HG02943 (cell line): Measurements from ENCODE around the gene LZTS3.
A peak's percentile ranks its signal among the peaks of the same experiment; 100 is the strongest.
"Not testable (repeated sequence)": the region's sequence is repeated elsewhere in the genome, so short reads cannot be mapped to it uniquely, and the experiment has no call there.

Experiments
- ATAC-seq: cut with Tn5 transposase; IDR thresholded peaks from one replicate; pipeline ENCODE4 v1.9.1; 2021; ENCODE audit warnings: mild to moderate bottlenecking, low read depth, moderate library complexity; ENCODE audit not compliant: unreplicated experiment

Gene LZTS3

DNA sequence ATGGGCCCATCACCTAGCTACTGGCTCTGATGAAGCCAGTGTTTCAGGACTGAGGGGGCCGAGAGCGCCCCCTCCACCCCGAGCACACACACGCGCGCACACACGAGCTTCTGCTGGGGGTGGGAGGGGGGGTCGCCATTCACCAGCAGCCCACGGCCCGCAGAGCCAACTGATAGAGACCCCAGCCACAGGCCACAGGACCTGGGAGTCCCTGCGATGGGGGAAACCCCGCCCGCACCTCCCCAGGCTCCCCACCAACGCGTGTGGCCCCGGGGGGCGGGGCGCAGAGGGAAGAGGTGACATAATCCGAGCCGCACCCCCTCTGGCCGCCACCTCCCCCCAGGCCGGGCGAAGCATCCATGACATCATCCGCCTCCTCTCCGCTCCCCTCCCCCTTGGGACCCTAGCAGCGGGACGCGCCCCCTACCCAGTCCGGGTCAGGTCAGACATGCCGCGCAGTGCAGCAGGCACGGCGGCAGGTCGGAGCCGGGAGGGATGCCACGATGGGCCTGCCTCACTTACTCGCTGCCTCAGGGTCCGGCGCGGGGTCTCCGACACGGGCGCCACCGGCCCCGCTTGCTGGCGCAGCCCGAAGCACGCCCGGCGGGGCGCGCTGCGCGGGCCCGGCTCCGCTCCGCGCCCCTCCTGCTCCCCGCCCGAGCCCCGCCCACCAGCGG, at the start of gene LZTS3:
Gene LZTS3, minus strand, starts transcription at position 617 of the 677 bp plus-strand sequence. CDS start 6,386 bp downstream, outside the sequence.
- peak; percentile 89 for ATAC-seq

DNA sequence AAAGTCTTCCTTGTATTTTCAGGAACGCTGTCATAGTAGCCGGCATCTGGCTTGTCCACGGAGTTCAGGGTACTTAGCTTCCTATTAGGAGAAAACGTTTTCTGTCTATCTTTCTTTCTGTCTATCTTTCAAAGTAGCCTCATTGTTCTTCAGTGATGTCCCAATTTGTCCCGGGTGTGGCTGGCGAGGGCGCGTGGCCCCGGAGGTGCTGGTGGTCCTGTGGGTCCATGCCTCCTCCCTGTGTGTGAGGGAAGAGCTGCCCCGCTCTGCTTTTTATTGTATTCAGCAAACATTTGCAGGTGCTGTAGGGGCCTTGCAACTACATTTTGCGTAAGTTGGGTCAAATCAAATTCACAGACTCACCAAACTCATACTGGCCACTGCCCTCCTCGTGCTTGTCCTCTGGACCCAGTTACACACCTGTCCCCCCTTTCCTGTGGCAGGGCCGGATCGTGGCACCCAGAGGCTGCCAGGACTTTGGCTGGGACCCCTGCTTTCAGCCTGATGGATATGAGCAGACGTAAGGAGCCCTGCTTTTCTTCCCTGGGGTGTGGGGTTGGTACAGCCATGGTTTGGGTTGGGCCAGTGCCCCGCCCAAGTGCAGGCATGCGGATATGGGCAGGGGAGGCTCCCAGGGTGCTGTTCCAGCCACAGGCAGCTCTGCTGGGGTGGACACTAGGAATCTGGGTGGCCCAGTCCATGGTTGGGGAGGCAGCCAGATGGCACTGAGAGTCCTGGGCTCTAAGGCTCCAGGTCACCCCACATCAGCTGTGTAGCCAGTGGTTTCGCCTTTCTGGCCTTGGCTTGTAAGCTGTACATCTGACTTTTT, 48.3 kb upstream of the LZTS3 start:
- no peak for ATAC-seq

DNA sequence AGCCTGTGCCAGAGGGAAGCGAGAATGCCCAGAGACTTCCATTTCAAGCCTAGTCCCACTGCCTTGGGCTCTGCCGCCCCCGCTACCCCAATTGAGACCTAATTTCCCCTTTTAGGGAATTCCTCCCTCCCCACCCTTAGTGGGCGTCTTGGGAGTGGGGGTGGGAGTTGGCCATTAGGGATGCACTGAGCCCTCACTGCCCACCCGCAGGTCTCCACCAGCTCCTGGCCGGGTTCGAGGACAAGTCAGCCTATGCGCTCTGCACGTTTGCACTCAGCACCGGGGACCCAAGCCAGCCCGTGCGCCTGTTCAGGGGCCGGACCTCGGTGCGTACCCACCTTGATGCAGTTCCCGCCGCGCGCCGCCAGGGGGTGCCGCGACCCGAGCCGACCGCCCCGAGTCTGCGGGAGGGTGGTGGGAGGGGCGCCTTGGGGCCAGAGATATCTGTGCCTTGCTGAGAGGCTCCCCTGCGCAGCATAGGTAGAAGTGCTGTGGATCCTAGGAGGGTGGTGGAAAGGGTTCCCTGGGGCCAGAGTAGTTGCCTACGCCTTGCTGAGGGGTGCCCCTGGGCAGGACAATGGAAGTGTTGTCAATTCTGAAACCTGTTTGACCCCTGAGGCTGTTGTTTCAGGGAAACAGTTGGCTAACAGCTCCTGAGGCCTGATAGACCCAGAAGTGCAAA, 45.1 kb upstream of the LZTS3 start:
- peak; percentile 52 for ATAC-seq

DNA sequence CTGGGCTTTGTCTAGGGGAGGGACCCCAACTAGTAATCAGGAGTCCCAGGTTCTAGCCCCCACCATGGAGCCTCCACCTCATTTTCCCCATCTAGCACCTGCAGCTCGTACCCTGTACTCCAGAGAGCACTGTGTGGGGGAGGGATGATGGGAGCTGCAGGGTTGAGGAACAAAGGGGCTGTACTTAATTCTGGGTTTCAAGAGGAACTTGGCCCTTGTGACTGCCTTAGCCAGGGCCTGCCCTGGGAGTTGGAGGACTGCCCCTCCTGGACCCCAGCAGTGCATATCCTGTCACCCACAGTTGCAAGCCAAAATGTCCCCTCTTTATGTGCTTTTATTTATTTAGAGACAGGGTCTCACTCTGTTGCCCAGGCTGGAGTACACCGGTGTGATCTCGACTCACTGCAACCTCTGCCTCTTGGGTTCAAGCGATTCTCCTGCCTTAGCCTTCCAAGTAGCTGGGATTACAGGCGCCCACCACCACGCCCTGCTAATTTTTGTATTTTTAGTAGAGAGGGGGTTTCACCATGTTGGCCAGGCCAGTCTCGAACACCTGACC, 42.1 kb upstream of the LZTS3 start:
- ATAC-seq = not testable (repeated sequence)

DNA sequence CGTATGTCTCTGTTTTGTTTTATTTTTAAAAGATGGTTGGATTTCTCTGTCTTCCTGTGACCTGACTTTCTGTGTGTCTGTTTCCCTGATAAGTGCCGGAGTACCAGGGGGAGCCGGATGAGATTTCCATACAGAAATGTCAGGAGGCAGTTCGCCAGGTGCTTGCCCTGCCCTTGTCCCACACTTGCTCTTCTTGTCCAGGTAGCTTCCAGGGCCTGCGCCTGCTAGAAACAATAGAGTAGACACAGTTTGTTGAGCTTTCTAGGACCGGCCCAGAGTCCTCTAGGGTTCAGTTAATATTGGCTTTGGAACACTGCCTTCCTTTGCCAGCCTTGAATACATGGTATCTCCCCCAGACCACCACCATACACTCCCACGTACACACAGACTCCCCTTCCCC, 39.9 kb upstream of the LZTS3 start:
- ATAC-seq = no peak

DNA sequence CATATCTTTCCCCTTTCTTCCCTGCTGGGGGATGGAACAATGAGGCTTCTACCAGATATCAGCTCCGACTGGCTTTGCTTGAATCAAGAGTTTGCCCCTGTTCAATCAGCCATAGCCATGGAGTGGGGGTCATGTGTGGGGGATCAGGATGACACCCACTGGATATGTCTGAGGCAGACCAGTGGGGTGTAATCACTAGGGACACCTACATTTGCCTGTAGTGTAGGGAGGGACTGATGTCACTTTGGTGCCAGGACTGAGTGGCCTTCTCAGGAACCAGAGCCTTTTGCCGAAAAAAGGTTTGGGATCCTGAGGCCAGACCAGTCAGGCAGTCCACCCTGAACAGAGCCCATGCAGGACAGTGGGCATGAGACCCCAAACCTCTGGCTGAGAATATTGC, 37.0 kb upstream of the LZTS3 start:
- ATAC-seq = no peak

DNA sequence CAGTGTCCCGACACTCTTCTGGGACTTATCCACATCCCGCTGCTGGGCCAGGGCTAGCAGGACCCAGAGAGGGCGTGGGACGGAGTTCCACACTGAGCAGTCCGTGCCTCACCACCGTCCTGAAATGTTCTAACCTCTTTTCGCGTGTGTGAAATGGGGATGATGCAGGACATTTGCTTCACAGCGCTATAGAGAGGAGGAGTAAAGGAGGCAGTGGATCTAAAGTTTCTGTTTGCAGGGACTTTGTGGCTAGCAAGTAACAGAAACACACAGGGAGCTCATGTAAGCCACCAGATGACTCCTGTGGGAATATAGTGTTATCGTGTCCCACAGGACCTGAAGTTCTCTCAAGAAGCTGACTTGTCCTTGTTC, 36.6 kb upstream of the LZTS3 start:
- ATAC-seq = no peak

DNA sequence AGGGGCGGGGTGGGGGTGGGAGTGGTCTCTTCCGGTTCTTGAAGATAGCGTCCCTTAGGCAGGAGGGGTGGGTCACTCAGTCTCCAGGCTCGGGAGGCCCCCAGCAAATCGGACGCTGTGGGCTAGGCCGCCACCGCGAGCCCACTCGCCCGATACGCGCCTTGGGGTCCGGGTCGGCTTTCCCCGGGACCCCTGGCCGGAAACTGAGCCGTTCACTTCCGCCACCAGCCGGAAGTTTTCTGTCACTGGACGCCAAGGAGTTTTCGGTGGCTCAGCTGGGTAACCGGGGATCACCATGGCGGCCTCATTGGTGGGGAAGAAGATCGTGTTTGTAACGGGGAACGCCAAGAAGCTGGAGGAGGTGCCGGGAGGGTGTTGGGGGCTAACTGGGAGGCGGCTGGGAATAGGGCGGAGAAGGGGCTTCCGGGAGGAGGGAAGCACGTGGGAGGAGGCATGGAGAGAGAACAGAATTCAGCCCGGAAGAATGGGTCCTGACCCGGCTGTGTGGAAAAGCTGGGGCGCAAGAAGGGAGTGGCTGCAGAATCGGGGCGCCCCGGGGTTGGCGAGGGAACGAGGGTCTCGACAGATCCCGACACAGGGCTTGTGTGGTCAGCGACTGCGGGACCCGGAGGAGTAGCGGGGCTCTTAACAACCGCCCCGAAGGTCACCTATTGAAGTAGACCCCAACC, 36.1 kb upstream of the LZTS3 start, which contains the start of gene ITPA:
Gene ITPA, plus strand, starts transcription at position 242 of the 689 bp plus-strand sequence. Its CDS starts 54 bp downstream, at position 296.
- no peak for ATAC-seq

DNA sequence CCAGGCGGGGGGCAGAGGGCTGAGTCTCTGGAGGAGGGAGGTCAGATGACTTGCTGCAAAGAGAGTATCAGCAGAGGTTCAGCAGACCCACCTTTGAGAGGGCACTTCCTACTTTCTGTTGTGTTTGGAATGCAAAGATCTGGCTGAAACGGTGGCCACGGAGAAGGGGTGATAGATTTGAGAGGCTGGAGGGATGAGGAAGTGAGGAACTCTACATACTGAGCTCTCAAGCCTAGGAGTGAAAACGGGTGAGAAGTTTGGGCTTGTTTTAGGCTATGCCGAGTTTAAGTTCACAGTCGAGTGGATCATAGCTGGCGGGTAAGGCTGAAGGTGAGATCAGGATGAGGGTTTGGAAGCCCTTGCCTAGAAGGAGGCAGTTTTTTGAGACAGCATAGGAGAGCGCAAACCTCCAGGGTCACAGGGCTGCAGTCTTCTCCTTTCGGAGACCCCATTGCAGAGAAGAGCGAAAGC, 35.5 kb upstream of the LZTS3 start:
- ATAC-seq = no peak

DNA sequence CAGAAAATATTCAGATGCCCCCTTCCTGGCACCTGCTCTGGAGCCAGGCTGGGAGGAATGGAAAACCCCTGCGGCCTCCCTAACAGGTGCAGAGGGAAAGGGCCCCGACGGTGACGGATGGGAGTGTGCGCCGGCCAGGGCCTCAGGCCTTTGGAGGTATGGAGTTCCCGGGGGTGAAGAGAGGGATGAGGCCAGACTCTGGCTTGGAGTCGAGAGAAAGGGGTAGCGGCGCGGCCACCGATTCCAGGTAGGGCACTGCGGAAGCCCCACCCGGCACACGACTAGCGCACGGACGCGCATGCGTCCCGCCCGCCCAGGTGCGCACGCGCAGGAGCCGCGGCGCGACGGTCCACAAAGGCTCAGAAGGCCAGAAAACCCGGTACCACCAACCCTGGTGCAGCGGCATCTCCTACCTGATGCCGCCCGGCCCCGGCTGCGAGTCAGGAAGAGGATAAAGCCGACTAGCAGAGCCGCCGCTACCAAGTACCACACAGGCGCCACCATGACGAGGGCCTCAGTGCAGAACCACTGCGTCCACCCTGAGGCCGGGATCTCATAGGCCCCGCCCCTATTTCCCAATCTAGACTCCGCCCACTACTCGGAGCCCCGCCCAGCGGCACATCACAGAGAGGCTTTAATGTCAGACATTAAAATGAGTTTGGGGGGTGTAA, 30.9 kb upstream of the LZTS3 start, which contains the start of gene DDRGK1:
Gene DDRGK1, minus strand, starts transcription at position 559 of the 671 bp plus-strand sequence. Its CDS starts 55 bp downstream, at position 504.
- peak; percentile 76 for ATAC-seq

DNA sequence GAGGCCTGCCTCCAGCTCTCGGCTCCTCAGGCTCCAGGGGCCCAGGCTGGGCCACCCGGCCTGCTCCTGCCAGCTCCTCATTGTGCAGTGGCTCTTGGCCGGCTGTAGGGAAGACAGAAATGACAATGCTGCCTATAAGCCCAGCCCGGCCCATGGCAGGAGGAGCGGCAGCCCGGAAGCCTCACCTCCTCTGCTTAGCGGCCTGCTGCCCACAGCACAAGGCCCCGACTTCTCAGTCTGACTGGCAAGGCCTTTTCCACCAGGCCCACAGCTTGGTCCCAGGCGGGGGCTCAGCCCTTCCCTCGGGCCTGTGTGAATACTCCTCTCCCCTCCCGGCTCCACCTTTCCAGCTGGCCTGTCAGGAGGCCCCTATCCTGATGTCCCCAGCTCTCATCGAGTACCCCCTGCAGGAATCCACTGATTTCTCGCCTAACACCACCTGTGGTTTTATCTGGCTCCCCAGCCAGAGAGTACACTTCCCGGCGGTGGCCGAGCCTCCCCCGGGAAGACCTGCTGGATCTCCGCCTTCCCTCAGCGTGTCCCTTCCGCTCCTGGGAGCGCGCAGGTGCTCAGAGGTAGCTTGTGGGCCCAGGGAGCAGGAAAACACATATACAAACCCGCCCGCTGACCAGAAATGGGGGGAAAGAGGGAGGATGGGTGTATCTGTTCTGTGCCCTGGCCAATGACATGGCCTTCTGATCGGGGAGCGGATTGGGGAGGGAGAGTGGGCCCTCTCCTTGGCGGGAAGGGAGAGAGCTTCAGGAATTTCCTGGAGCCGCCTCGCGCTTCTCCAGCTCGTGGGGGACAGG, 30.2 kb upstream of the LZTS3 start:
- ATAC-seq = peak; percentile 8

DNA sequence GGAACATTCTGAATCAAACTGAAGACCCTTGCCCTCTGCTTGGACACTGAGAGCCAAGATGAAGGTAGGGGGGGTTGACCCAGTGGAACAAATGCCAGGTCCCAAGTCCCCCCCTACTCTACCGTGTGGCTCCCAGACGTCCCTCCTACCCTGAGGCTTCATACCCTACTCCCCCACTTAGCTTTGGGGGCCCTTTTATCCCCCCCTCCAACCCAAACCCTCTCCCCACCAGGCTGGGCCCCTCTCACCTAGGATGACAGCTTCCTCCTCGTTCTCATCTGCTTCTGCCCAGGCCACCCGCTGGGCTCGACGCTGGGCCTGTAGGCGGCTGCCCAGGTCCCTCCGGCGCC, 29.6 kb upstream of the LZTS3 start:
- ATAC-seq = no peak

DNA sequence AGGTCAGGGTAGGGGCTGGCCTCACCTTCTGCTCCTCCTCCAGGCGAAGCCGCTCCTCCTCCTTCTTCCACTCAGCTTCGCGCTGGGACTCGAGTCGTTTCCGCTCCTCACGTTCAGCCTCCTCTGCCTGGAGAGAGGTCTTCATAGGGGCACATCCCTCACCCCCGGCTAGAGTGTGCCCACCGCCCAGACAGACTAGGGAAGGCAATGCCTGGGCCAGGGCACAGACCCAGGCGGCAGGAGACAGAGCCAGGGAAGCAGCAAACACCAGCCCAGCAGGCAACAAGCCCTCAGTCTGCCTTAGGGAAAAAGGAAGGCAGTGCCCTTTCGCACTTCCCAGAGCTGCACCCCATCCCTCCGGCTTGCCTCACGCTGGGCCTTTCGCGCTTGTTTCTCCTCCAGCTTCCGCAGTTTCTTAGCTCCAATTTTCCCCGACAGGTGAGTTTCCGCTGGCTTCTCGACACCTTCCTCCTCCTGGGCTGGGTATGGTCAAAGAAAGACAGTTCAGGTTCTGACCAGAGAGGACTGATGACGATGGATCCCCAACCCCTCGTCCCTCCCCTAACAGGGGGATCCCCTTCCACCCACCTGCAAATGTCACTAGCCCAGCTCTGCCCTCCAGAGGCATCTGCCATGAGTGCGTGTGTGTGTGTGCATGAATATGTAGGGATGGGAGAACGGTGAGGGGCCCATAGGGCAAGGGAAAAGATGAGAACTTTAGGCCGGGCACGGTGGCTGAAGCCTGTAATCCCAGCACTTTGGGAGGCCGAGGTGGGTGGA, 26.8 kb upstream of the LZTS3 start:
- no peak for ATAC-seq

DNA sequence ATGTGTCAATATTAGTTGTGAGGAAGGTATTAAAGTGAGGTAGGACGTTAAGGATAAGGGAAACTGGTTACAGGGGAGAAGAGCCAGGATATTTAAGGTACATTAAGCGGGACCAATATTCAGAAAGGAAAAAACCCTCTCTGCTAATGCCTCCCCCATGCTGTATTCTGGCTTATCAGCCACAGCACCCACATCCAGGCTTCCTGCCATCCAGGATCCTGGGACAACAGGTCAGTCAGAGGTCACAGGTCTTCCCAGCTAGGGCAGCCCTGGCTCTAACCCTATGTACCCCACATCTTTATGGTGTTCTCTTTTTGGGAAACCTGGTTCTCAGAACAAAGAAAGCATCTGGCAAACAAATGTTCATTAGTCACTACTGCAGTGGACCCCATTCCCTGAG, 25.9 kb upstream of the LZTS3 start:
- no peak for ATAC-seq

DNA sequence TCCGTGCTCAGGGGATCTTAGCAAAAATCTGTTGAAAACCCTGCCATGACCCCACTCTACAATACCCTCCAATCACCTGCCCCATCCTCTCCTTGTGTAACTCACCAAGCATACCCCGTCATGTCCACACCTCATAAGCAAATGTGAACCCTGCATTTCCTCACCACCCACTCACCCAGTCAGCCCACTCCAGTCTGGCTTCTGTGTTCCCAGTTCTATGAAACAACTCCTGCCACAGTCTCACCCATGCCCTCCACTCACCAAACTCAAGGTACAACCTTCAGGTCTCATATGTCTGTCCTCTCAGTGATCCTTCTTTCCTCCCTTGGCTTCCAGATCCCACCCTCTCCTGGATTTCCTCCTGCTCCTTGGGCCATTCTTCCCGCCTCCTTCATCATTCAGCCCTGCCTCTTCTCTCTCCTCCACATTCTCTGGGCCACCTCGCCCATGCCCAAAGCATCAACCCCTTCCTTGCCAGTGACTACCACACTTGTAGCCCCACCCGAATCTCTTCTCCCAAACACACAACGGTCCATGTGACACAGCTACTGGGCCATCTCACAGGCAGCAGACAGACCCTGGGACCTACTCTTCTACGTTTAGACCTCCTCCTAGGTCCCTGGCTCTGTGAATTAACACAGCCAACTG, 22.4 kb upstream of the LZTS3 start:
- ATAC-seq = no peak

DNA sequence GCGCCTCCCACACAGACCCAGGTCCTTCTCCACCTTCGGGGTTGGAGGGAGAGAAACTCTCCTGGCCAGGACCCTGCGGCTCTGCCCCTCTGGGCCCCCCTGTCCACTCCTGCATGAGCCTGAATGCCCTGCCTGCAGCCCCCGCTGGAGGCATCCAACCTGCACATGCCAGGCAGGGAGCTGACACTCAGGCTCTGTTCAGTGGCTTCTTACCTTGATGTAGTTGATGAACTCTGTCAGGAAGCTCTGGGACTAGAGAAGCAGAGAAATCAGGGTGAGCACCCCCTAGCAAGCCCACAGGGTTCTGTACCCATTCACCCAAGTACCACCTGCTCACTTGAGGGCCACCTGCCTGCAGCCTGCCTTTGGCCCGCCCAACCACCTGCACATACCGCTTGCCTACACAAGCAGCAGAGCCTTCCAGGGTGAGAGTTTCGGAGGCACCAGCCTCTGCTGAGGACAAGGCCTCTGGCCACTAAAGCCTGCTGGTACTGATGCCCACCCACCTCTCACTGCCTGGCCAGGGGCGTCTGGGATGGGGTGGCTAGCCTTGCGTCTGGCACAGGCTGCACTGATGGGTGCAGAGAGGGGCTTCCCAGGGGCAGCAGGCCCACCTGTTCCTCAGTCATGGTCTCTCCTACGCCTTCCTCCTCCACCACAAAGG, 21.4 kb upstream of the LZTS3 start:
- ATAC-seq = no peak
